Measurements from ENCODE around the gene PRSS57. TPM values are rescaled to one million over a fixed set of nuclear protein-coding genes. Genes with fewer than 3 reads are reported as not detected.

Gene PRSS57
- total and polyA plus RNA-seq, 2 of the 4 experiments (the other 2 are of a cell fraction), result not detected

- POLR2A ChIA-PET (ENCODE audit: unreplicated experiment), result interaction anchor here (0.7 kb wide), 1 partner anchor 75 kb away, joined by 3 read pairs; no protein-coding TSS in a partner anchor
These were observed 17.4 kb downstream of the PRSS57 start for GRCh38 chr19:677601-678436.

More at GRCh38 chr19:677601-678436, 17.4 kb downstream of the PRSS57 start:
- peak overlapping the region; percentile 77 for H2BK5ac ChIP-seq (ENCODE audit: low read depth, low read length, poor library complexity, severe bottlenecking)
- H2AK5ac ChIP-seq (ENCODE audit: low read depth, low read length), result peak overlapping the region; percentile 94
- dilution Hi-C loops (cut with HindIII; ENCODE audit: low sequenced_read_pairs, unreplicated experiment) (no loop called here), in situ Hi-C loops (cut with MboI; ENCODE audit: low sequenced_read_pairs) (no loop called here), intact Hi-C loops (cut with micrococcal nuclease) (no loop called here)
- DNase-seq (no peak), ATAC-seq (ENCODE audit: low read depth) (no peak)
- no peak overlapping the region for H2BK15ac ChIP-seq (ENCODE audit: low read depth, low read length)
- H3K4ac ChIP-seq (ENCODE audit: low read depth, low read length), result peak overlapping the region; percentile 43
- no peak for TF ChIP-seq RFX5 (IDR thresholded peaks at IDR 0.05; ENCODE audit: low read depth, low read length)
- no peak for TF ChIP-seq ELK1 (IDR thresholded peaks at IDR 0.05; ENCODE audit: borderline replicate concordance, low read depth, low read length)
- no peak for TF ChIP-seq MAFK (IDR thresholded peaks at IDR 0.05; ENCODE audit: low read depth, low read length)
- no peak for TF ChIP-seq POLR2A (IDR thresholded peaks at IDR 0.05; ENCODE audit: low read depth, low read length)
- H3K4me1 ChIP-seq (ENCODE audit: control insufficient read depth, insufficient read depth, low read length), result peaks cover 18% of the 10 kb centered on the region
- peaks cover 18% of the 10 kb centered on the region for H4K20me1 ChIP-seq (ENCODE audit: insufficient read depth, low read length)
- H2AFZ ChIP-seq (replicated peaks; ENCODE audit: low read length, poor library complexity), result peak overlapping the region; percentile 4
- CTCF ChIA-PET, result no interaction called here
- no TSS peak for BruUV-seq (replicated peaks)
- H2BK120ac ChIP-seq (ENCODE audit: low read depth, low read length), result peak overlapping the region; percentile 57
- peak overlapping the region; percentile 5; the same call in 1 of the 2 replicates for H3K9ac ChIP-seq (ENCODE audit: low read depth, low read length)
- H3K14ac ChIP-seq (replicated peaks; ENCODE audit: low read depth, low read length), result peak overlapping the region; percentile 31; the same call in 1 of the 2 replicates
- H4K91ac ChIP-seq (ENCODE audit: insufficient read depth, low read depth, low read length), result peak overlapping the region; percentile 63
- H3K27me3 ChIP-seq (ENCODE audit: control insufficient read depth, insufficient read depth, low read length), result no peaks in the 10 kb centered on the region
- H3K9me3 ChIP-seq (ENCODE audit: control insufficient read depth, insufficient read depth, low read length), result no peaks in the 10 kb centered on the region
- H3K4me3 ChIP-seq (ENCODE audit: insufficient read depth, low read depth, low read length), result peak overlapping the region; percentile 81; the same call in 1 of the 2 replicates
- peak overlapping the region; percentile 68 for H3K4me2 ChIP-seq (ENCODE audit: low read depth, low read length)
- 61% methylated on average over 9 of the region's 22 CpGs; no CpG with 5 or more reads in 1 of the 2 experiments for WGBS, 2 experiments (ENCODE audit: extremely low coverage in 2 of 2, insufficient read length in 1 of 2)
- no peak overlapping the region for H3K23ac ChIP-seq (ENCODE audit: low read depth, low read length)
- H3K36me3 ChIP-seq (ENCODE audit: control insufficient read depth, insufficient read depth, low read length), result peaks cover 2% of the 10 kb centered on the region; the same call in 1 of the 2 replicates
- no peak overlapping the region; the same call in 1 of the 2 replicates for H2BK20ac ChIP-seq (ENCODE audit: low read depth, low read length)
- peaks cover 13 to 50% of the 10 kb centered on the region in 2 experiments; a peak in 3 of 4 replicates for H3K79me1 ChIP-seq (ENCODE audit: low read depth in 1 of 2, low read length in 2 of 2)
- no peak overlapping the region for H4K5ac ChIP-seq (ENCODE audit: low read depth, low read length)
- H3K56ac ChIP-seq (ENCODE audit: extremely low read depth, insufficient read depth, low read length), result no peak overlapping the region
- H2AK9ac ChIP-seq (replicated peaks; ENCODE audit: low read depth, low read length, poor library complexity), result peak overlapping the region; percentile 99
- H3K18ac ChIP-seq (ENCODE audit: low read depth, low read length), result no peak overlapping the region
- H3K9me1 ChIP-seq (ENCODE audit: insufficient read depth, low read length), result peaks cover 12% of the 10 kb centered on the region
- peak overlapping the region in 1 of 2 experiments; percentile 74; a peak in 2 of 4 replicates for H4K8ac ChIP-seq (ENCODE audit: low read depth in 2 of 2, low read length in 2 of 2)
- H3K27ac ChIP-seq (ENCODE audit: insufficient read depth, low read length), result peak overlapping the region; percentile 19; the same call in 1 of the 2 replicates

Measured in IMR-90 (cell line).